Globus pallidus (tissue), 1 donor: ENCODE measurements around the gene MYLK4.

Experiments
- DNase-seq: peaks from one replicate; pipeline ENCODE4 v3.0.0-alpha.2; 2015; ENCODE audit warnings: low spot score

MYLK4 gene

DNA sequence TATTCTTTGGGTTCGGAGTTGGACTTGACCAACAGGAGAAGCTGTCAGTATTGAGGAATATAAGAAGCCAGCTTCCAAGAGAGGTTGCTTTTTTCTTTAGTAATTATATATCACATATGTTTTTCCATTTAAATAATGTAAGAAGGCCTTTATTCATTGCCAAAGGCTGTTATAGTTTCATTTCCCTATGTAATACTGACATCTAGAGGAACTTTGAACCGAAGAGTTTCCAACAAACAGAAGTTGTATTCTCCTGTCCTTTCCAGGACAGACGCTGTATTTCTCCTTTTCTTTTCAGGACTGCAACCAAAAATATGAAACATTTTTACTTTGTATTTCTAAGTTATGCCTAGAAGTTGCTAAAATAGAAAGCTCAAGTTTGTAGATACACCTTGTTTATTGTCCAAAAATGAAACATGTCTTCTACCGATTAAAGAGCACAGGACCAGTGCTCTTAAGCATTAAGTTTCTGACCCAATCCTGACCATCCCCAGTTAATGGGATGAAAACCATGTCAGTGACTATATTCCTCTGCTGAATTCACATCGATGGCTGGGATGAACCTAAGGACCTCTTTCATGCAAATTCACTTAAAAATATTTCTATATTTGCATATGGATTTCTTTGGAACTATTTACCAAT is 55.1 kb downstream of the MYLK4 start:
- DNase-seq: peak; percentile 26

- no peak for DNase-seq
Measured at GRCh38 chr6:2693231-2693630, 57.5 kb downstream of the MYLK4 start.

GRCh38 chr6:2688401-2689064 is 62.2 kb downstream of the MYLK4 start:
- DNase-seq: no peak

- no peak for DNase-seq
Measured at GRCh38 chr6:2687456-2687855, 63.3 kb downstream of the MYLK4 start.

- DNase-seq: no peak
Measured at GRCh38 chr6:2686515-2686914, 64.2 kb downstream of the MYLK4 start.

DNA sequence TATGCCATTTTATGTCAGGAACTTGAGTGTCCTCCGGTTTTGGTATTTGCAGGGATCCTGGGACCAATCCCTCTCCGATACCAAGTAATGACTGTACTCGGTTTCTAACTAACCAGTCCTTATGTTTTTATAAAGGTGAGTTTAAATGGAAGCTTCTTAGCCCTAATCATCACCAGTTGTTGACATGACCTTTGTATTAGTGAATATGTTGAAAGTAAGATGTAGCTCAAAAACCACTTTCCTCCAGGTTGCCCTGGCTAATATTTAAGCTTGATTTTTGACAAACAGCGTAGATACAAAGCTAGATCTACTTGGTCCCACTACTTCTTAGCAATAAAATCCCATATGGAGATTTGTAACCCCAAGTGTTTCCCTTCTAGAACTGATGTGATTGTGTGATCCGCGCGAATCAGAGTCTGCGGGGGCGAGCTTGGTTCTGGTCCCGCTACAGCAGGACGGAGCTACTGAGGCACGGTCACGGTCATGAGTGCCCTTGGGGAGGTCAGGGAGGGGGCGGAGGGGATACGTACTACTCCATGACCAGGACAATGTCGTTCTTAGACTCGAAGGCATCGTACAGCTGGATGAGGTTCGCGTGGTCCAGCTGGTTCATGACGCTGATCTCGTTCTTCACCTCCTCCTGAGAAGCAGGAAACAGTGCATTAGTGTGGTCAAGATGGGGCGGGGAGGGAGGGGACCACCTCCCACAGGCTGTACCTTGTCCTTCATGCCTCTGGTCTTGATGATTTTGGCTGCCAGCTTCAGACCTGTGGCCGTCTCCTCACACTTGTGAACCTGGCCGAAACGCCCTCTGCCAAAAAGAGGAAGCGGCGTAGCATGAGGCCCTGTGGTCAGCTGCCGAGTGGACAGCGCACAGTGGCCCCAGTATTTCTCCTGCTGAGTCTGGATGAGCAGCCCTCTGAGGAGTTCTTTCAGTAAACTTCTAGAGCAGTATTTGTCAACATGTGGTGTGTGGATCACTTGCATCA is 65.7 kb downstream of the MYLK4 start:
- no peak for DNase-seq

DNA sequence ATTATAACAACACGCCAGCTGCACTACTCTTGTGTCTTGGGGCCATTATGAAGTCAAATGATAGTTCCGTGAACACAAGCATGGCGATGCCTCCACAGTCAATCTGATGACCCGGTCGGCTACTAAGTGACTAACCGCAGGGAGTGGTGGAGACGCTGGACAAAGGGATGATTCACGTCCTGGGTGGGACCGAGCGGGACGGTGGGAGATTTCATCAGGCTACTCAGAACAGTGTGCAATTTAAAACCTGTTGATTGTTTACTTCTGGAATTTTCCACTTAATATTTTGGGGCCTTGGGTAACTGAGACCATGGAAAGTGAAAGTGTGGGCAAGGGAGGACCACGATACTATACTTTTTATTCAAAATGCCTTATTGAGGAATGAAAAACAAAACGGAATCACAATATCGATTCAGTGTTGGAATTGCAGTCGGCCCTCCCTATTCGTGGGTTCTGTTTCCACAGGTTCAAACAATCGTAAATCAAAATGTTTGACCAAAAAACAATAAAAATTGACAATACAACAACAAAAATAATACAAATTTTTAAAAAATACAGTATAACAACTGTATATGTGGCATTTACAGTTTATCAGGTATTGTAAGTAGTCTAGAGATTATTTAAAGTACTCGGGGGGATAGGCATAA is 66.5 kb downstream of the MYLK4 start:
- DNase-seq: no peak

DNA sequence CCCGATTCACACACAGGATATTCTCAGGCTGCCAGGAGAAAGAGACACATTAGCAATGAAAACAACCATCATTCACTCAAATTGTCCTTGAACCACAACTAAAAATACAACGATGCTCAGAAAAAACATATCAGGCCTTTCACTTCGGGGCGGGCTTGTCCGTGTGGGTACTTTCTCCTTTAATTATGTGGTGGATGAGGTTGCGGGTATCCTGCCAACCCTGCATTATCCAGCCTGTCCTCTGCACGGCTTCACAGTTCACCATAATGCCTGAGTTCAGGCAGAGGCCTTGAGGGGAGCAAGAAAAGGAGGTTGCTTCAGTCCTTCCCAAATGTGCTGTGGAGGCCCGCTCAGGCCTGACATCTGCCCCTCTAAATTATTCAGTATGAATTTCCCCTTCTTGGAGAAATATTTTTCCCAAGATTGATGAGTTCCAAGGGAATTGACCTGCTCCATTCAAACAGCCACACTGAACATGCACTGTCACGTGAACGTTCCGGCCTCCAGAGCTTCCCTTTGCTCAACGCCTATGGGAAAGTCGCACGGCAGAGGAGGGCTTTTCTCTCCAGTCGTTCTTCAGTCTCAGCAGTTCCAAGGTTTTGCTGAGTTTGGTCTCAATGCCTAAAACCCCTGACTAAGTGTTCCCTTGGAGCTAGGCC is 70.3 kb downstream of the MYLK4 start:
- no peak for DNase-seq

DNA sequence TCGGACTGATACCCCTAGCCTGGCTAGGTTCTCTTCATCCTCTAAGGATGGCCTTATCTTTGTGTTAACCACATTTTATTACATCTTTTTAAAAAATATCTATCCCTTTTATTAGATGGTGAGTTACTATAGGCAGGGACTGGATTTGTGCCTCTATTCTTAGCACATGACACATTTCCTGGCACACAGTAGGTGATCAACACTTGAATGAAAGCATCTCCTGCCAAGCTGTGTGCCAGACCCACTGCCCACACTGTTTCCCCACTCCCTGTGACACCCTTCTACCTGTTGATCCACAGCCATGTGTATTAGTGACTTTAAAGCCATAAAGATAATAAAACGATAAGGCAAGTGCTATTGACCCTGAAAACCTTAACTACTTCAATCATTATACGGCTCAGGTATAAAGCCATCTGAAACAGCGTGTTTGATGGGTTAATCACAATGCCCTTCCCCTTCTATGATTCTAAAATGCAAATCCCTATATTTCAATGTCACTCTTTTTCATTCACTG is 73.6 kb downstream of the MYLK4 start:
- DNase-seq: no peak

- DNase-seq: no peak
Measured at GRCh38 chr6:2676048-2676447, 74.7 kb downstream of the MYLK4 start.

GRCh38 chr6:2674857-2675256 is 75.9 kb downstream of the MYLK4 start:
- no peak for DNase-seq

- DNase-seq: no peak
Measured at GRCh38 chr6:2669067-2669700, 81.5 kb downstream of the MYLK4 start.

- no peak for DNase-seq
Measured at GRCh38 chr6:2667617-2668016, 83.1 kb downstream of the MYLK4 start.

GRCh38 chr6:2666906-2667575 is 83.7 kb downstream of the MYLK4 start:
- DNase-seq: no peak

DNA sequence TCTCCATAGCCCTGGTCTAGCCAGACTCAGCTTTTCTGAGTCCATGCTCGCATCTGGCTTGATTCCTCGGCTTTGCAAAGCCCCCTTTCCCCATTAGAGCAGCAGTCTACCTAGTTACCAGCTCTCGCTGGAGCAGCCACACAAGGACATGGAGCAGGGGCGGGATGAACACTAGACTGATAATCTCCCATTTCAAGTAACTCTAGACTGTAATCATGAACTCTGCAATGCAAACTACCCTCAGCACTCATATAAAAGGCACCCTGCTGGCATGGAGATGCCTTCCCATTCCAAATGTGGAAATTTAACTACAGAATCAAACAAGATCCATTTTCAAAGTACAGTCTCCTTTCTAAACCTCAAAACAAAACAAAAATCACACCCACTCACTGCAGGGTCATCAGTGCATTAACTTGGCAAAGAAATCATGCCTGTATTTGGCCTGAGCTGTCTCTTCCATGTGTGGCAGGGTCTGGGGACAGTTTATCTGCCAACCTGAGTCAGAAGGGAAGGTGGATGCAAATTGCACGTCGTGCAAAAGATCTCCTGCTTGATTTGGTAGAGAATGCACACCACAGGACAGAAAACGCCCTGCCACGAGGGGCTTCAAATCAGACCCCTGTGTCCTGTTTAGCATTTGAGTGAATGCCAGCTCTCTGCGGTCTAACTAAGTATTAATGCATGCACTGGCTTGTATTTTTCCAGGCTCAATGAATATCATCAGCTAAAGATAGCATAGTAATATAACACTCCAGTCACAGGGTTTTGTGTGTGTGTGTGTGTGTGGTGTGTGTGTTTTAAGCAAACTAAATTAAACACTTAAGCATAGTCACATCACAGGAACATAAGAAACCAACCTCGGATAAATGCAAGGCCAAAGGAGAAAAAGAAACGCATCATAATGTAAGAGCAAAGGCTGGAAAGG is 85.3 kb downstream of the MYLK4 start:
- DNase-seq: no peak

- no peak for DNase-seq
Measured at GRCh38 chr6:2663123-2663522, 87.6 kb downstream of the MYLK4 start.

DNA sequence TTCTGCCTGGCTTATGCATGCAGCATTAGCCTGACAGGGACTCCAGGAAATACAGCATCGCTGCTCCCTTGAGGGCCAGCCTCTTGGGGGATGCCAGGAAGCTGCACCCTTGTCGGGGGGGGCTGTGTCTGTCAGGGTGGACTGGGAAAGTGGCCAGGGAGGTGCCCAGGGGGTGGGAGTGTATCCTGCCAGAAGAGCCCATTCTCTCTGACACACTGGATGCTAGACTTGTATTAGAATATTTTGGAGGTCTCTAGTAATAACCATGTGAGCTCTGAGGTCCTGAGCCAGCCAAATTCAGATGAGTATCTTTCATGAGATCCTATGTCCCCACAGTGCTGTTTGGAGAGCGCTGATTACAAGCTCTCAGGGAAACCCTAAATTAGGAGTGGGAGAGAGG is 89.1 kb downstream of the MYLK4 start:
- DNase-seq: no peak

DNA sequence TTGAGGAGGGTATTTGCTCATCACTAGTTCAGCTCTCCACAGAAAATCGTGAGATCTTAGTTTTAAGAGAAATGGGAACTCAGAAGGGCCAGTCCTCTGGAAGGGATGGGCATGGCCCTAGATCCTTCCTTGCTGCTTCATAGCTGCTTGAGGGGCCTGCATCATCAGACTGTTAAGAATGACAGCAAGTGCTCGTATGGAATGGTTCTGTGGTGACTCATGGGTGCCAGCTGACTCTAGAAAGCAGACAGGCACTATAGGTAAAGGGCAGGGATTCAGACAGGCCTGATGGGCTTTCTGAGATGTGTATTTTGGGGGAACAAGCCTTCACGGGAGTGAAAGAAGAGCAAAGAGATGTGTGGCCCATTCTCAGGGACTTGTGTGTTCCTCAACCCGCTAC is 90.8 kb downstream of the MYLK4 start:
- DNase-seq: no peak

DNA sequence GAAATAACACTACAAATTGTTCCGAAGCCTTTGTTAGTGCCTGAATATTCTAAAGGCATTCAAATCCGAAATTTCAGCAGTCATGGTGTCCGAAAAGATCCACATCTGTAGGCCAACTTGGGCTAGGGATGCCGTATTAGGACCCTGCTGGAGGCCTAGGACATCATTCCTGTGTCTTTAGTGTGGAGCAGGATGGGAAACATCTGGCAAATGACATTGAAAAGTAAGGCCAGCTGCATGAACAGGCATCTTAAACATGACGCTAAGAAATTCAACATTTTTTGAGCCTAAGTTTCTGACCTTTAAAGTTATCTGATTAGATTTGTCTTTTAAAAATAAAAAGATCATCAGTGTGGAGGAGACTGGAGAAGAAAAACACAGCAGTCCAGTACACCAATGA is 91.3 kb downstream of the MYLK4 start:
- DNase-seq: no peak
